GM23338 (cell line): ENCODE data around the gene GPR108.

ENCODE experiments used
- EZH2 ChIP-seq: fragments of 200-600 bp; sonication (generic); IDR thresholded peaks from one replicate; pipeline ENCODE4 v1.8.0; 2017; ENCODE audit warnings: antibody characterized with exemption, mild to moderate bottlenecking, low read depth; ENCODE audit not compliant: unreplicated experiment
- STAT1 ChIP-seq: IDR thresholded peaks from one replicate; pipeline ENCODE4 v1.6.1; 2016; ENCODE audit warnings: antibody characterized with exemption; ENCODE audit not compliant: unreplicated experiment
- TF ChIP-seq, protein P1 (sequence below), 2 experiments: fragments of 200-600 bp in 1 of 2; sonication (generic) in 1 of 2; conservative IDR thresholded peaks; 2 replicates each; pipeline versions ENCODE4 v1.5.1 to v1.6.1; 2016 to 2017; ENCODE audit warnings: antibody characterized with exemption in 2 of 2, low read depth in 2 of 2, mild to moderate bottlenecking in 2 of 2, moderate library complexity in 1 of 2

DNA sequence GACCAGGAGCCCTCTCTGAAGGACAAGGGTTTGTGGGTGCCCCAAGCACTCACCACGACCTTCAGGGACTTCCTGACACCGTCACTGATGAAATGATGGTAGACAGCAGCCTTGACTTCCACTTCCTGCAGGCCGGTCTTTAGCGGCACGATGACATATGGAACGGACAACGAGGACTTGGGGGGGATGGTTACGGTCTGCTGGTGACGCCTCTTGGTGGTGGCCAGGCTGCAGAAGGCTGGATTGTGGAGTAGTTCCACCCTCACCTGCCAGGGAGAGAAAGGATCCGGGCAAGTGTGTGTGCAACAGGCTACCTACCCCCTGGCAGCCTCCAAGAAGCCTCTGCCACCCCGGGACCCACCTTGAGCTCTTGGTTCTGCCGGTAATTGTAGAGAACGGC is 40.1 kb downstream of the GPR108 start:
- TF ChIP-seq, protein P1, sequence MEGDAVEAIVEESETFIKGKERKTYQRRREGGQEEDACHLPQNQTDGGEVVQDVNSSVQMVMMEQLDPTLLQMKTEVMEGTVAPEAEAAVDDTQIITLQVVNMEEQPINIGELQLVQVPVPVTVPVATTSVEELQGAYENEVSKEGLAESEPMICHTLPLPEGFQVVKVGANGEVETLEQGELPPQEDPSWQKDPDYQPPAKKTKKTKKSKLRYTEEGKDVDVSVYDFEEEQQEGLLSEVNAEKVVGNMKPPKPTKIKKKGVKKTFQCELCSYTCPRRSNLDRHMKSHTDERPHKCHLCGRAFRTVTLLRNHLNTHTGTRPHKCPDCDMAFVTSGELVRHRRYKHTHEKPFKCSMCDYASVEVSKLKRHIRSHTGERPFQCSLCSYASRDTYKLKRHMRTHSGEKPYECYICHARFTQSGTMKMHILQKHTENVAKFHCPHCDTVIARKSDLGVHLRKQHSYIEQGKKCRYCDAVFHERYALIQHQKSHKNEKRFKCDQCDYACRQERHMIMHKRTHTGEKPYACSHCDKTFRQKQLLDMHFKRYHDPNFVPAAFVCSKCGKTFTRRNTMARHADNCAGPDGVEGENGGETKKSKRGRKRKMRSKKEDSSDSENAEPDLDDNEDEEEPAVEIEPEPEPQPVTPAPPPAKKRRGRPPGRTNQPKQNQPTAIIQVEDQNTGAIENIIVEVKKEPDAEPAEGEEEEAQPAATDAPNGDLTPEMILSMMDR (conservative IDR thresholded peaks at IDR 0.05; ENCODE audit: low read depth in 2 of 2), result no peak
- TF ChIP-seq STAT1 (no peak), EZH2 (no peak)
